Measurements from ENCODE around the gene MVB12B. TPM values are rescaled to one million over a fixed set of nuclear protein-coding genes. Genes with fewer than 3 reads are reported as not detected.
A peak's percentile ranks its signal among the peaks of the same experiment; 100 is the strongest.

The MVB12B gene
- total RNA-seq, 2 donors from 2014 or later = 18.6 to 19.7 TPM

GRCh38 chr9:126346031-126346430 is 19.4 kb downstream of the MVB12B start:
- DNase-seq = no peak
- no peak overlapping the region for H3K27ac ChIP-seq (ENCODE audit: low read depth, low read length)
- TF ChIP-seq CTCF (conservative IDR thresholded peaks at IDR 0.05) = no peak
- no peak overlapping the region for H3K4me3 ChIP-seq (ENCODE audit: low read length)
- no peak overlapping the region for H3K9ac ChIP-seq (ENCODE audit: extremely low read depth, low read length, poor library complexity, severe bottlenecking)
- Mint-ChIP-seq H3K4me1 (peaks cover 26% of the 10 kb centered on the region), H3K9me3 (peaks cover 12% of the 10 kb centered on the region), H3K27me3 (ENCODE audit: insufficient read depth) (no peaks in the 10 kb centered on the region), H3K27ac (no peak overlapping the region), H3K36me3 (ENCODE audit: low read depth) (peaks cover 33% of the 10 kb centered on the region), H3K4me3 (no peak overlapping the region)
- WGBS, 2 experiments (ENCODE audit: insufficient coverage in 1 of 2, insufficient read length in 1 of 2) = 94 to 97% methylated on average over 6 to 9 of the region's 9 CpGs
- H3K27me3 ChIP-seq (ENCODE audit: control insufficient read depth, insufficient read depth, low read length, poor library complexity, severe bottlenecking) = no peaks in the 10 kb centered on the region
- H3K4me1 ChIP-seq (ENCODE audit: control insufficient read depth, insufficient read depth, low read length) = peaks cover 12% of the 10 kb centered on the region
- peaks cover 11% of the 10 kb centered on the region for H3K36me3 ChIP-seq (ENCODE audit: control insufficient read depth, insufficient read depth, low read length)
- H3K9me3 ChIP-seq (ENCODE audit: control insufficient read depth, low read length) = peaks cover 12% of the 10 kb centered on the region

- no peak for TF ChIP-seq CTCF (conservative IDR thresholded peaks at IDR 0.05)
- no peak overlapping the region for H3K27ac Mint-ChIP-seq
- Histone ChIP-seq H3K36me3 (ENCODE audit: control insufficient read depth, insufficient read depth, low read length) (peaks cover 11% of the 10 kb centered on the region), H3K27ac (ENCODE audit: low read depth, low read length) (no peak overlapping the region), H3K4me1 (ENCODE audit: control insufficient read depth, insufficient read depth, low read length) (peaks cover 12% of the 10 kb centered on the region), H3K27me3 (ENCODE audit: control insufficient read depth, insufficient read depth, low read length, poor library complexity, severe bottlenecking) (no peaks in the 10 kb centered on the region), H3K9ac (ENCODE audit: extremely low read depth, low read length, poor library complexity, severe bottlenecking) (no peak overlapping the region), H3K9me3 (ENCODE audit: control insufficient read depth, low read length) (peaks cover 18% of the 10 kb centered on the region), H3K4me3 (ENCODE audit: low read length) (no peak overlapping the region)
- H3K27me3 Mint-ChIP-seq (ENCODE audit: insufficient read depth) = no peaks in the 10 kb centered on the region
- H3K9me3 Mint-ChIP-seq = peaks cover 16% of the 10 kb centered on the region
- DNase-seq = no peak
- H3K4me1 Mint-ChIP-seq = peaks cover 23% of the 10 kb centered on the region
- H3K36me3 Mint-ChIP-seq (ENCODE audit: low read depth) = peaks cover 31% of the 10 kb centered on the region
- no peak overlapping the region for H3K4me3 Mint-ChIP-seq
- 92% methylated on average over 5 of the region's 5 CpGs; no CpG with 5 or more reads in 1 of the 2 experiments for WGBS, 2 experiments (ENCODE audit: insufficient coverage in 1 of 2, insufficient read length in 1 of 2)
Measured at GRCh38 chr9:126347093-126347492, 20.5 kb downstream of the MVB12B start.

- peaks cover 18% of the 10 kb centered on the region for H3K9me3 ChIP-seq (ENCODE audit: control insufficient read depth, low read length)
- peak overlapping the region; percentile 95 for H3K27ac Mint-ChIP-seq
- peaks cover 16% of the 10 kb centered on the region for H3K9me3 Mint-ChIP-seq
- H3K4me3 ChIP-seq (ENCODE audit: low read length) = no peak overlapping the region
- no peak overlapping the region for H3K4me3 Mint-ChIP-seq
- no peak for TF ChIP-seq CTCF (conservative IDR thresholded peaks at IDR 0.05)
- peaks cover 27% of the 10 kb centered on the region for H3K36me3 Mint-ChIP-seq (ENCODE audit: low read depth)
- H3K4me1 Mint-ChIP-seq = peaks cover 31% of the 10 kb centered on the region
- no peaks in the 10 kb centered on the region for H3K27me3 ChIP-seq (ENCODE audit: control insufficient read depth, insufficient read depth, low read length, poor library complexity, severe bottlenecking)
- peaks cover 12% of the 10 kb centered on the region for H3K4me1 ChIP-seq (ENCODE audit: control insufficient read depth, insufficient read depth, low read length)
- DNase-seq = peak; percentile 78
- 69 to 76% methylated on average over 6 to 14 of the region's 14 CpGs for WGBS, 2 experiments (ENCODE audit: insufficient coverage in 1 of 2, insufficient read length in 1 of 2)
- peak overlapping the region; percentile 59 for H3K27ac ChIP-seq (ENCODE audit: low read depth, low read length)
- H3K27me3 Mint-ChIP-seq (ENCODE audit: insufficient read depth) = no peaks in the 10 kb centered on the region
- no peak overlapping the region for H3K9ac ChIP-seq (ENCODE audit: extremely low read depth, low read length, poor library complexity, severe bottlenecking)
- peaks cover 11% of the 10 kb centered on the region for H3K36me3 ChIP-seq (ENCODE audit: control insufficient read depth, insufficient read depth, low read length)
Measured at GRCh38 chr9:126347911-126348760, 21.5 kb downstream of the MVB12B start.

Measured in endodermal cell (in vitro differentiated cells).